Measurements from ENCODE around the gene KLHL40. TPM values are rescaled to one million over a fixed set of nuclear protein-coding genes. Genes with fewer than 3 reads are reported as not detected.
"Not testable (repeated sequence)": the region's sequence is repeated elsewhere in the genome, so short reads cannot be mapped to it uniquely, and the experiment has no call there.

KLHL40 gene
- total RNA-seq, 4 donors from 2014 or later, result 0.19 TPM; not detected in 3

DNA sequence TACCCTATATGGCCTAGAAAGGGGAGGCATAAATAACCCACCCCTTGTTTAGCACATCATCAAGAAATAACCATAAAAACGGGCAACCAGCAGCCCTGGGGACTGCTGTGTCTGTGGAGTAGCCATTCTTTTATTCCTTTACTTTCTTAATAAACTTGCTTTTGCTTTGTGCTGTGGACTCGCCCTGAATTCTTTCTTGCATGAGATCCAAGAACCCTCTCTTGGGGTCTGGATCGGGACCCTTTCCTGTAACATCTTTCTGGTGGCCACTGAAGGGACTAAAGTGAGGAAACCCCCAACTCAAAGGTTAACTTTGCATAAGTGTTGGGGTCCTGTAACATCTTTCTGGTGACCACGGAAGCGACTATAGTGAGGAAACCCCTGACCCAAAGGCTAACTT lies 33.0 kb downstream of the KLHL40 start:
- DNase-seq (ENCODE audit: low spot score), result no peak
- TF ChIP-seq, protein P1, sequence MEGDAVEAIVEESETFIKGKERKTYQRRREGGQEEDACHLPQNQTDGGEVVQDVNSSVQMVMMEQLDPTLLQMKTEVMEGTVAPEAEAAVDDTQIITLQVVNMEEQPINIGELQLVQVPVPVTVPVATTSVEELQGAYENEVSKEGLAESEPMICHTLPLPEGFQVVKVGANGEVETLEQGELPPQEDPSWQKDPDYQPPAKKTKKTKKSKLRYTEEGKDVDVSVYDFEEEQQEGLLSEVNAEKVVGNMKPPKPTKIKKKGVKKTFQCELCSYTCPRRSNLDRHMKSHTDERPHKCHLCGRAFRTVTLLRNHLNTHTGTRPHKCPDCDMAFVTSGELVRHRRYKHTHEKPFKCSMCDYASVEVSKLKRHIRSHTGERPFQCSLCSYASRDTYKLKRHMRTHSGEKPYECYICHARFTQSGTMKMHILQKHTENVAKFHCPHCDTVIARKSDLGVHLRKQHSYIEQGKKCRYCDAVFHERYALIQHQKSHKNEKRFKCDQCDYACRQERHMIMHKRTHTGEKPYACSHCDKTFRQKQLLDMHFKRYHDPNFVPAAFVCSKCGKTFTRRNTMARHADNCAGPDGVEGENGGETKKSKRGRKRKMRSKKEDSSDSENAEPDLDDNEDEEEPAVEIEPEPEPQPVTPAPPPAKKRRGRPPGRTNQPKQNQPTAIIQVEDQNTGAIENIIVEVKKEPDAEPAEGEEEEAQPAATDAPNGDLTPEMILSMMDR (IDR thresholded peaks at IDR 0.05), result no peak
- ATAC-seq (ENCODE audit: low FRiP score), result no peak

DNA sequence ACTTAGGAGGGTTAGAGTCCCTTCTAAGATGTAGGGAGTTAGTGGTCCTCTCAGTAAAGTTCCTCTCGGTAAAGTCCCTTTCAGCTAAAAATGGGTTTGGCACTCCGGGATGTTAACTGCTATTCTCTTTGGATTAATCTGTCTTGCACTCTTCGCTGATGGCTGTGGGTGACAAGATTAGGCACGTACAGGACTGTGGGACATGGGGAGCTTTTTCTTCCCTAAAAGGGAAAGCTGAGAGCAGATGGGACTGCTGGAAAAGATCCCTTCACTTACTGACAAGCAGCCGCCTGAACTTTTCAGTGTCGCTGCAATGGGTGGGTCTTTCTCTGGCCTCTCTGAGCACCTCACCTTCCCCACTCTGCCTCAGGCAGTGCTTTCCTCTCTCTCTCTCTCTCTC lies 33.7 kb downstream of the KLHL40 start:
- TF ChIP-seq, protein P1 (IDR thresholded peaks at IDR 0.05), result no peak
- DNase-seq (ENCODE audit: low spot score), result no peak
- ATAC-seq (ENCODE audit: low FRiP score), result no peak

DNA sequence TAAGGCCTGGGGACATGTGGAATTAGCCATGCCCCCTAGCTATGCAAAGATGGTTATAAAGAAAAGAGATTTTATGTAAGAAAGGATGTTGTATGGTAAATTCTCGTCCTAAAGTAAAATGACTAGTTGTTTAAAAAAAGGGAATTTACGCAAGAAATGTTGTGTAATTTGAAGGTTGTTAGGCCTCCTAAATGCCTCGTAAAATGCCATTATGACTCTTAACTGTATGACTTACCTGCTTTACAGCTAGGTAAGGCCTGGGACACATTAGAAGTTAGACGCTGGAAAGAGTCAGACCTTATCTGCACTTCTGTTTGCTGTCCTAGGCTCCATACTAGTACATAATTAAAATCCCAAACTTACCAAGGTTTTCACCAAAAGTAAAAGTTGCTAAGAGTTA lies 34.8 kb downstream of the KLHL40 start:
- TF ChIP-seq, protein P1 (IDR thresholded peaks at IDR 0.05), result no peak
- ATAC-seq (ENCODE audit: low FRiP score), result no peak
- DNase-seq (ENCODE audit: low spot score), result no peak

DNA sequence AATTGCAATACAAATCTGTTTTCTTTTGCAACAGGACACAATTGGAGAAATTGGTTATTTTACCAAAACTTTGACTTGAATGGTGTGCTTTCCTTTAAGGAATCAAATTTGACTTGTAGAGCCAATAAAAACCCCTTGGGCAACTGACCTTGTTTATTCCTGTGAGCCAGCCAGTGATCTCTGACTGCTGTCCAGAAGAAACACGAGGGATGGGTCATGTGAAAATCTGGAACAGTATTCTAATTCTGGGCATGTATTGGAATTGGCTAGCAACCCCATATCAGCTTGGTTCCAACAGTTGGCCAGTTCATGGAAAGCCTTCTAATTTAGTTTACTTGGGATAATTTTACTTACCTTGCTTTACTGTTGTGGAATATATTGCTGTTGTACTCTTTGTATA lies 36.4 kb downstream of the KLHL40 start:
- ATAC-seq (ENCODE audit: low FRiP score) (no peak), DNase-seq (ENCODE audit: low spot score) (no peak)
- TF ChIP-seq, protein P1 (IDR thresholded peaks at IDR 0.05), result no peak

DNA sequence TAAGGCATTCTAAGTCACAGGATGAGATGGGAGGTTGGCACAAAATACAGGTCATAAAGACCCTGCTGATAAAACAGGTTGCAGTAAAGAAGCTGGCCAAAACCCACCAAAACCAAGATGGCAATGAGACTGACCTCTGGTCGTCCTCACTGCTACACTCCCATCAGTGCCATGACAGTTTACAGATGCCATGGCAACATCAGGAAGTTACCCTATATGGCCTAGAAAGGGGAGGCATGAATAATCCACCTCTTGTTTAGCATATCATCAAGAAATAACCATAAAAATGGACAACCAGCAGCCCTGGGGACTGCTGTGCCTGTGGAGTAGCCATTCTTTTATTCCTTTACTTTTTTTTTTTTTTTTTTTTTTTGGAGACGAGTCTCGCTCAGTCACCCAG lies 37.1 kb downstream of the KLHL40 start:
- not testable (repeated sequence) for ATAC-seq (ENCODE audit: low FRiP score); DNase-seq (ENCODE audit: low spot score)

DNA sequence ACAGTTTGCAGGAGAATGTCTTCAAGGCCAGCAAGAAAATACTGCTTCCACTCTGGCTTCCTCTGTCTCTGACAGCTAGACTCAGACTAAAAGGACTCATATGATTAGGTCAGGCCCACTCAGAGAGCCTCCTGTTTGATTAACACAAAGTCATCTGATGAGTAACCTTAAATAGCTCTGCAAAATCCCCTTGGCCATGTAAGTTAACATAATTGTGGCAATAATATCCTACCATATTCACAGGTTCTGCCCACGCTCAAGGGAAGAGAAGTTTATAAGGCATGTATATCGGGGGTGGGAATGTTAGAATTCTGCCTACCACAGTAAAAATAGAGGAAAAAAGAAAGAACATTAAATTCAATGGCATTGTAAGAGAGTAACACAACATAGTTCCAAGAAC lies 37.9 kb downstream of the KLHL40 start:
- DNase-seq (ENCODE audit: low spot score) (no peak), ATAC-seq (ENCODE audit: low FRiP score) (no peak)
- TF ChIP-seq, protein P1 (IDR thresholded peaks at IDR 0.05), result no peak

DNA sequence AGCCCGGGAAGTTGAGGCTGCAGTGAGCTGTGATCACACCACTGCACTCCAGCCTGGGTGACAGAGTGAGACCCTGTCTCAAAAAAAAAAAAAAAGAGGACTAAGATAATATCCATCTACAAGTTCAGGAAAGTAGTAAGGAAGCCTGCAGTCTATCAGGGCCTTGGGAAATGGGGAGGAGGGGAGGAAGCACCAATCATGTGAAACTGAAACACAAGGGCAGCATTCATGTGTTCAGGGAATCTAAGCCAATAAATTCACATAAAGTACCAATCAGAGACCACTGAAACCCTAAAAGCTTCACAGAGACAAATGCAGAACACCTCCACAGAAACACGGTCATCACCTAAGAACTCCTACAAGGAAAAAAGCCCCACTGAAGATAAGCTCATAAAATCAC lies 40.1 kb downstream of the KLHL40 start:
- DNase-seq (ENCODE audit: low spot score) (no peak), ATAC-seq (ENCODE audit: low FRiP score) (no peak)
- TF ChIP-seq, protein P1 (IDR thresholded peaks at IDR 0.05), result no peak

DNA sequence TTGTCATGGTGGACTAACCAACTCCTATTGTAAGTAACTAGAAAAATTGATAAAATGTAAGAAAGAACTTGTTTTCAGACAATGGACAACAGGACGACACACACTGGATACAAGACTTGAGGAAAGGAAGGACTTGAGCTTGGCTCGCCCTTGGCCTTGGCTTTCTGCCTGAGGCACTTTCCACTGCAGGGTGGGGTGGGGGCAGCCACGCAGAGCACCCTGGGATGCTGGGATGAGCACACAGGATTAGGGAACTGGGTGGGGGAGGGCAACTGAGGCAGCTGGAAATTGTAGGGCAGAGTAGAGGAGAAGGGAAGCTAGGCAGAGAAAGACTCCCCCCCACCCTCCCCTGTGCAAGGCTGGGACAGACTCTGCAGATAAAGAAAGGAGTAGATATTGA lies 42.7 kb downstream of the KLHL40 start:
- ATAC-seq (ENCODE audit: low FRiP score), result no peak
- DNase-seq (ENCODE audit: low spot score), result no peak
- TF ChIP-seq, protein P1 (IDR thresholded peaks at IDR 0.05), result no peak

Measured in omental fat pad (tissue), 4 donors.